ENCODE results near the gene RPS2. TPM values are rescaled to one million over a fixed set of nuclear protein-coding genes. Genes with fewer than 3 reads are reported as not detected.

Gene RPS2
- total and polyA plus RNA-seq, 2 donors (not counting 1 experiment from before 2014, with no cell fraction given): 3,261 to 6,138 TPM

DNA sequence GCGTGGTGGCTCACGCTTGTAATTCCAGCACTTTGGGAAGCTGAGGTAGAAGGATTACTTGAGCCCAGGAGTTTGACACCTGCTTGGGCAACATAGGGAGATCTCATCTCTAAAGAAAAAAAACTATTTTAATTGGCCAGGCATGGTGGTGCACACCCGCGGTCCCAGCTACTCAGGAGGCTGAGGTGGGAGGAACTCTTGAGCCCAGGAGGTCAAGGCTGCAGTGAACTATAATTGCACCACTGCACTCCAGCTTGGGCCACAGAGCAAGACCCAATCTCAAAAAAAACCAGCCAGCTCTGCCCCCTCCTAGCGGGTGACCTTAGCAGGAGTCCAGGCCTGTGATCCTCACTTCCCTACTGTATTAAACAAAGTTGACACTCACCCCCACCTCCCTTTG lies 40.5 kb downstream of the RPS2 start:
- H3K9ac ChIP-seq (ENCODE audit: low read length): no peak overlapping the region
- POLR2A ChIA-PET: no interaction called here

DNA sequence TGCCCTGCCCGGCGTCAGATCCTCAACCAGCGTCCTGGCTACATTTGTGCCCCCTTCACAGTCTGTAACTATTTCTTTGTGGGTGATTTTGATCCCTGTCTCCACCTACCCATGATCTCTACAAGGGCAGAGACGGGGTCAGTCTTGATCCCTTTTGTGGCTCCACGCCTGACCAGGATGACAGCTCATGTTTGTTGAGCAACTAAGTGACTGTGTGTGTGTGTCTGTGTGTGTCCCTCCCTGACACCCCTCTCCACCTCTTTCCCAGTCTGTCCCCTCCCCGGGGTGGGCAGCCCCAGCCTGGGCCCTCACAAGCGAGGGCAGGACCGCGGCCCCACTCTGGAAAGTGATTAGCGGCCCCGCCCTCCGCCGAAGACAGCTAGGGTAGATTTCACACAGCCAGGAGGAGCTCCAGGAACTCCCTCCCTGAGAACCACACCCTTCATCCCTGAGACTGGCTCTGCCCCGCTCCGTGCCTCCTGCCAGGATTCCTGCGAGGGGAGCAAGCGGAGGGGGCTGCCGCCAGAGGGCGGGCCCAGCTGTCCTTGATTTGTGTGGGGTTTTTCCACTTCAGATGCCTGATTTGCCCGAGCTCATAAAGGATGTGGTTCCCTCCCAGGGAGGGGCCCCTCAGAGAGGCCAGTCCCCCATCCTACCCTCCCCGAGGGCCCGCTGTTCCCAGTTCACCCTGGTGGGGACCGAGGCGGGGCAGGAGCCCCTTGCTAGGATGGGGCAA lies 41.2 kb downstream of the RPS2 start:
- H3K4me3 ChIP-seq (ENCODE audit: control extremely low read depth in 1 of 5, extremely low read depth in 1 of 5, insufficient read depth in 1 of 5, low read depth in 2 of 5, low read length in 4 of 5): no peak overlapping the region
- no peak overlapping the region for H3K9ac ChIP-seq (ENCODE audit: low read length)
- H4K20me1 ChIP-seq (ENCODE audit: control insufficient read depth, insufficient read depth, low read length, poor library complexity, severe bottlenecking): no peaks in the 10 kb centered on the region
- H3K36me3 ChIP-seq (replicated peaks in 1 of 2; ENCODE audit: control extremely low read depth in 1 of 2, control insufficient read depth in 1 of 2, extremely low read depth in 1 of 2, insufficient read depth in 2 of 2, low read length in 1 of 2): no peaks in the 10 kb centered on the region
- no peak overlapping the region for H3K27ac ChIP-seq (ENCODE audit: low read length in 2 of 2)
- DNase-seq (no peak), ATAC-seq (ENCODE audit: low read depth) (no peak)
- CTCF ChIA-PET: interaction anchor here (1.2 kb wide), 1 partner anchor 9 kb away, joined by 3 read pairs; no protein-coding TSS in a partner anchor
- H3K9me3 ChIP-seq (ENCODE audit: control extremely low read depth in 1 of 3, control insufficient read depth in 2 of 3, insufficient read depth in 1 of 3, low read length in 2 of 3): peaks cover 0 to 6% (median 0%) of the 10 kb centered on the region in 3 donors
- H3K4me1 ChIP-seq (ENCODE audit: control insufficient read depth in 2 of 2, insufficient read depth in 2 of 2, low read length in 2 of 2): peaks cover 4 to 5% of the 10 kb centered on the region in 2 donors
- peaks cover 32% of the 10 kb centered on the region for H3K27me3 Mint-ChIP-seq
- H3K27me3 ChIP-seq (replicated peaks in 1 of 4; ENCODE audit: control extremely low read depth in 1 of 4, control insufficient read depth in 3 of 4, insufficient read depth in 4 of 4, low read length in 3 of 4): peaks cover 0 to 61% (median 19%) of the 10 kb centered on the region in 4 experiments
- no peaks in the 10 kb centered on the region for H3K9me3 Mint-ChIP-seq (ENCODE audit: insufficient read depth)
- H3K27ac Mint-ChIP-seq: no peak overlapping the region
- 6% methylated on average over 15 of the region's 24 CpGs for WGBS (ENCODE audit: insufficient coverage)
- no peak overlapping the region for H2AFZ ChIP-seq (ENCODE audit: insufficient read depth, low read depth, low read length, poor library complexity, severe bottlenecking)
- no peaks in the 10 kb centered on the region for H3K79me2 ChIP-seq (ENCODE audit: control insufficient read depth, insufficient read depth, low read length)
- peaks cover 6% of the 10 kb centered on the region for H3K4me1 Mint-ChIP-seq
- intact Hi-C loops (cut with micrococcal nuclease): no loop called here
- no peak overlapping the region for H3K4me3 Mint-ChIP-seq
- H3K4me2 ChIP-seq (replicated peaks; ENCODE audit: low read depth, low read length, poor library complexity, severe bottlenecking): no peak overlapping the region
- TF ChIP-seq, protein P1, sequence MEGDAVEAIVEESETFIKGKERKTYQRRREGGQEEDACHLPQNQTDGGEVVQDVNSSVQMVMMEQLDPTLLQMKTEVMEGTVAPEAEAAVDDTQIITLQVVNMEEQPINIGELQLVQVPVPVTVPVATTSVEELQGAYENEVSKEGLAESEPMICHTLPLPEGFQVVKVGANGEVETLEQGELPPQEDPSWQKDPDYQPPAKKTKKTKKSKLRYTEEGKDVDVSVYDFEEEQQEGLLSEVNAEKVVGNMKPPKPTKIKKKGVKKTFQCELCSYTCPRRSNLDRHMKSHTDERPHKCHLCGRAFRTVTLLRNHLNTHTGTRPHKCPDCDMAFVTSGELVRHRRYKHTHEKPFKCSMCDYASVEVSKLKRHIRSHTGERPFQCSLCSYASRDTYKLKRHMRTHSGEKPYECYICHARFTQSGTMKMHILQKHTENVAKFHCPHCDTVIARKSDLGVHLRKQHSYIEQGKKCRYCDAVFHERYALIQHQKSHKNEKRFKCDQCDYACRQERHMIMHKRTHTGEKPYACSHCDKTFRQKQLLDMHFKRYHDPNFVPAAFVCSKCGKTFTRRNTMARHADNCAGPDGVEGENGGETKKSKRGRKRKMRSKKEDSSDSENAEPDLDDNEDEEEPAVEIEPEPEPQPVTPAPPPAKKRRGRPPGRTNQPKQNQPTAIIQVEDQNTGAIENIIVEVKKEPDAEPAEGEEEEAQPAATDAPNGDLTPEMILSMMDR (IDR thresholded peaks at IDR 0.05): no peak
- TF ChIP-seq EZH2 (IDR thresholded peaks at IDR 0.05; ENCODE audit: borderline replicate concordance, insufficient read depth, low read depth, low read length, poor library complexity, severe bottlenecking): no peak
- POLR2A ChIA-PET: no interaction called here

More for the DNA sequence above, 40.5 kb downstream of the RPS2 start:
- intact Hi-C loops (cut with micrococcal nuclease): no loop called here
- WGBS (ENCODE audit: insufficient coverage): 78% methylated on average over 3 of the region's 5 CpGs
- H3K79me2 ChIP-seq (ENCODE audit: control insufficient read depth, insufficient read depth, low read length): no peaks in the 10 kb centered on the region
- H3K27ac Mint-ChIP-seq: no peak overlapping the region
- no peaks in the 10 kb centered on the region for H3K9me3 Mint-ChIP-seq (ENCODE audit: insufficient read depth)
- no peak overlapping the region for H3K27ac ChIP-seq (ENCODE audit: low read length in 2 of 2)
- ATAC-seq (ENCODE audit: low read depth) (no peak), DNase-seq (no peak)
- peaks cover 0 to 6% (median 0%) of the 10 kb centered on the region in 3 donors for H3K9me3 ChIP-seq (ENCODE audit: control extremely low read depth in 1 of 3, control insufficient read depth in 2 of 3, insufficient read depth in 1 of 3, low read length in 2 of 3)
- H3K27me3 Mint-ChIP-seq: peaks cover 32% of the 10 kb centered on the region
- no peak overlapping the region for H2AFZ ChIP-seq (ENCODE audit: insufficient read depth, low read depth, low read length, poor library complexity, severe bottlenecking)
- no peak overlapping the region for H3K4me3 Mint-ChIP-seq
- H3K4me1 Mint-ChIP-seq: peaks cover 7% of the 10 kb centered on the region
- no peaks in the 10 kb centered on the region for H3K36me3 ChIP-seq (replicated peaks in 1 of 2; ENCODE audit: control extremely low read depth in 1 of 2, control insufficient read depth in 1 of 2, extremely low read depth in 1 of 2, insufficient read depth in 2 of 2, low read length in 1 of 2)
- H3K4me2 ChIP-seq (replicated peaks; ENCODE audit: low read depth, low read length, poor library complexity, severe bottlenecking): no peak overlapping the region
- H4K20me1 ChIP-seq (ENCODE audit: control insufficient read depth, insufficient read depth, low read length, poor library complexity, severe bottlenecking): no peaks in the 10 kb centered on the region
- H3K4me3 ChIP-seq (ENCODE audit: control extremely low read depth in 1 of 5, extremely low read depth in 1 of 5, insufficient read depth in 1 of 5, low read depth in 2 of 5, low read length in 4 of 5): no peak overlapping the region
- TF ChIP-seq, protein P1 (IDR thresholded peaks at IDR 0.05): no peak
- TF ChIP-seq EZH2 (IDR thresholded peaks at IDR 0.05; ENCODE audit: borderline replicate concordance, insufficient read depth, low read depth, low read length, poor library complexity, severe bottlenecking): no peak
- peaks cover 5 to 6% of the 10 kb centered on the region in 2 donors for H3K4me1 ChIP-seq (ENCODE audit: control insufficient read depth in 2 of 2, insufficient read depth in 2 of 2, low read length in 2 of 2)
- CTCF ChIA-PET: interaction anchor here (0.6 to 1.2 kb wide), 2 partner anchors 8 to 356 kb away, joined by 3 to 4 read pairs; no protein-coding TSS in a partner anchor
- peaks cover 0 to 55% (median 18%) of the 10 kb centered on the region in 4 experiments for H3K27me3 ChIP-seq (replicated peaks in 1 of 4; ENCODE audit: control extremely low read depth in 1 of 4, control insufficient read depth in 3 of 4, insufficient read depth in 4 of 4, low read length in 3 of 4)
